HCT116 (cell line): ENCODE results near the gene BCL2L13. TPM values are rescaled to one million over a fixed set of nuclear protein-coding genes. Genes with fewer than 3 reads are reported as not detected.

Experiments used
- ATAC-seq: fragments of 200-7000 bp; cut with Tn5 transposase; 2 replicates; pipeline ENCODE4 v1.9.1; 2020; ENCODE audit warnings: mild to moderate bottlenecking, moderate library complexity
- BruUV-seq: library from RNA; stranded (reverse); fragments of 400-500 nt; replicated peaks from 2 replicates; lab custom pipeline; 2021; lab: Mats Ljungman, UMichigan
- CTCF ChIA-PET: fragments of 300-600 bp; sonication (Branson Sonifier 250); formaldehyde crosslinking; loops from one replicate; lab custom pipeline; 2021; ENCODE audit warnings: antibody characterized with exemption; lab: Charles Lee
- POLR2A ChIA-PET: fragments of 300-600, 350-600 bp; sonication (Branson Sonifier 250); formaldehyde crosslinking; loops from one replicate; lab custom pipeline; 2021; ENCODE audit warnings: antibody characterized with exemption; lab: Charles Lee
- RAD21 ChIA-PET, 2 experiments: fragments of 300-600 bp; sonication (Branson Sonifier 250); formaldehyde crosslinking; loops; one replicate each; lab custom pipeline; 2023; ENCODE audit warnings: low total read pairs in 2 of 2; ENCODE audit not compliant: uncharacterized antibody in 2 of 2, unreplicated experiment in 2 of 2, low non-redundant PET in 1 of 2; lab: Charles Lee
- DNase-seq: peaks from one replicate; pipeline ENCODE4 v3.0.0-alpha.2; 2010; ENCODE audit warnings: low read depth, low spot score
- H2AFZ ChIP-seq: fragments of 200-600 bp; shearing (Covaris generic), sonication (generic); 2 replicates; pipeline ENCODE4 v1.6.1; 2017; ENCODE audit warnings: low read depth, mixed run types, mixed read lengths, antibody characterized with exemption, low read length; ENCODE audit not compliant: poor library complexity, severe bottlenecking
- H3K27ac ChIP-seq: 2 replicates; pipeline ENCODE4 v1.5.1; 2012; ENCODE audit warnings: low read depth, low read length
- H3K27me3 ChIP-seq: fragments of 200-600 bp; sonication (generic); 2 replicates; pipeline ENCODE4 v1.6.1; 2016; ENCODE audit warnings: mixed run types, low read length, mixed read lengths; ENCODE audit not compliant: insufficient read depth
- H3K36me3 ChIP-seq, 2 experiments: fragments of 200-500 bp in 1 of 2; fragments of 200-600 bp in 1 of 2; sonication (Bioruptor generic) in 1 of 2; sonication (generic) in 1 of 2; 2 replicates each; pipeline versions ENCODE4 v1.5.1 to v1.6.1; 2014 to 2016; ENCODE audit warnings: low read length in 2 of 2, inconsistent platforms in 1 of 2, mixed read lengths in 1 of 2, mixed run types in 1 of 2; ENCODE audit not compliant: insufficient read depth in 2 of 2, control insufficient read depth in 1 of 2
- H3K4me1 ChIP-seq, 2 experiments: fragments of 200-600 bp in 1 of 2; sonication (generic) in 1 of 2; 2 replicates each; pipeline versions ENCODE4 v1.5.1 to v1.6.1; 2012 to 2017; ENCODE audit warnings: low read length in 2 of 2, inconsistent platforms in 1 of 2, mild to moderate bottlenecking in 1 of 2, mixed read lengths in 1 of 2, mixed run types in 1 of 2, moderate library complexity in 1 of 2; ENCODE audit not compliant: insufficient read depth in 2 of 2, control insufficient read depth in 1 of 2
- H3K4me2 ChIP-seq: fragments of 200-600 bp; sonication (generic); 2 replicates; pipeline ENCODE4 v1.6.1; 2017; ENCODE audit warnings: mixed run types, low read length, mixed read lengths
- H3K4me3 ChIP-seq, 2 experiments: fragments of 200-600 bp in 1 of 2; sonication (generic) in 1 of 2; replicated peaks in 1 of 2; 2 replicates each; pipeline ENCODE4 v1.5.1; 2011 to 2016; ENCODE audit warnings: low read length in 2 of 2, control low read depth in 1 of 2, low read depth in 1 of 2, mild to moderate bottlenecking in 1 of 2, mixed read lengths in 1 of 2, mixed run types in 1 of 2
- H3K79me2 ChIP-seq: fragments of 200-600 bp; sonication (generic); 2 replicates; pipeline ENCODE4 v1.6.1; 2017; ENCODE audit warnings: mild to moderate bottlenecking, mixed run types, low read length, moderate library complexity, mixed read lengths; ENCODE audit not compliant: insufficient read depth
- H3K9ac ChIP-seq: fragments of 200-600 bp; sonication (generic); 2 replicates; pipeline ENCODE4 v1.6.1; 2016; ENCODE audit warnings: low read length, mixed read lengths
- H3K9me2 ChIP-seq: fragments of 200-600 bp; sonication (generic), shearing (Covaris generic); 2 replicates; pipeline ENCODE4 v1.6.1; 2017; ENCODE audit warnings: mixed run types, mild to moderate bottlenecking, moderate library complexity; ENCODE audit not compliant: insufficient read depth
- H3K9me3 ChIP-seq, 2 experiments: fragments of 200-500 bp in 1 of 2; fragments of 200-600 bp in 1 of 2; sonication (Bioruptor generic) in 1 of 2; sonication (generic) in 1 of 2; 2 replicates each; pipeline ENCODE4 v1.6.1; 2014 to 2017; ENCODE audit warnings: low read length in 2 of 2, mixed read lengths in 2 of 2, inconsistent platforms in 1 of 2, low read depth in 1 of 2, mild to moderate bottlenecking in 1 of 2, mixed run types in 1 of 2, moderate library complexity in 1 of 2; ENCODE audit not compliant: control insufficient read depth in 1 of 2, insufficient read depth in 1 of 2
- H4K20me1 ChIP-seq: fragments of 200-600 bp; sonication (generic), shearing (Covaris generic); 2 replicates; pipeline ENCODE4 v1.6.1; 2017; ENCODE audit warnings: mixed run types, mild to moderate bottlenecking, moderate library complexity; ENCODE audit not compliant: insufficient read depth
- ATF3 ChIP-seq: IDR thresholded peaks from 2 replicates; pipeline ENCODE4 v1.6.1; 2012
- CEBPB ChIP-seq: IDR thresholded peaks from 2 replicates; pipeline ENCODE4 v1.6.1; 2012; ENCODE audit warnings: low read depth
- CTCF ChIP-seq, 3 experiments: fragments of 200-600 bp in 1 of 3; sonication (generic) in 1 of 3; IDR thresholded peaks in 2 of 3; conservative IDR thresholded peaks in 1 of 3; 2 replicates each; pipeline ENCODE4 v1.5.1; 2012 to 2017; ENCODE audit warnings: low read depth in 2 of 3, low read length in 2 of 3, antibody characterized with exemption in 1 of 3, borderline replicate concordance in 1 of 3, control low read depth in 1 of 3, mild to moderate bottlenecking in 1 of 3, mixed read lengths in 1 of 3, mixed run types in 1 of 3, moderate library complexity in 1 of 3; ENCODE audit not compliant: insufficient read depth in 1 of 3
- ELF1 ChIP-seq: IDR thresholded peaks from 2 replicates; pipeline ENCODE4 v1.6.1; 2012; ENCODE audit warnings: low read depth, borderline replicate concordance
- EZH2 ChIP-seq: fragments of 200-600 bp; sonication (generic); IDR thresholded peaks from 2 replicates; pipeline ENCODE4 v1.6.1; 2017; ENCODE audit warnings: antibody characterized with exemption, mixed run types
- FOSL1 ChIP-seq: IDR thresholded peaks from 2 replicates; pipeline ENCODE4 v1.6.1; 2012; ENCODE audit warnings: low read depth
- JUND ChIP-seq: IDR thresholded peaks from 2 replicates; pipeline ENCODE4 v1.6.1; 2012
- POLR2A ChIP-seq: IDR thresholded peaks from 2 replicates; pipeline ENCODE4 v1.7.0; 2011; ENCODE audit warnings: borderline replicate concordance; ENCODE audit not compliant: insufficient read depth, insufficient read length; ENCODE audit errors: extremely low read depth
- POLR2AphosphoS5 ChIP-seq: IDR thresholded peaks from 2 replicates; pipeline ENCODE4 v1.6.1; 2011; ENCODE audit warnings: mild to moderate bottlenecking, low read depth, low read length, moderate library complexity
- RAD21 ChIP-seq: IDR thresholded peaks from 2 replicates; pipeline ENCODE4 v1.6.1; 2012; ENCODE audit warnings: low read depth, mild to moderate bottlenecking
- SIN3A ChIP-seq: IDR thresholded peaks from 2 replicates; pipeline ENCODE4 v1.6.1; 2012; ENCODE audit warnings: low read depth
- SP1 ChIP-seq: IDR thresholded peaks from 2 replicates; pipeline ENCODE4 v1.6.1; 2012; ENCODE audit warnings: low read depth
- SRF ChIP-seq: IDR thresholded peaks from 2 replicates; pipeline ENCODE4 v1.6.1; 2012; ENCODE audit warnings: low read depth
- TCF7L2 ChIP-seq: IDR thresholded peaks from 2 replicates; pipeline ENCODE4 v1.7.0; 2011; ENCODE audit warnings: borderline replicate concordance, inconsistent platforms; ENCODE audit not compliant: insufficient read depth, insufficient read length; ENCODE audit errors: extremely low read depth
- YY1 ChIP-seq: IDR thresholded peaks from 2 replicates; pipeline ENCODE4 v1.6.1; 2011; ENCODE audit warnings: low read length, low read depth, moderate library complexity, mild to moderate bottlenecking; ENCODE audit not compliant: insufficient replicate concordance; ENCODE audit errors: extremely low read depth
- ZBTB33 ChIP-seq: IDR thresholded peaks from 2 replicates; pipeline ENCODE4 v1.6.1; 2011; ENCODE audit warnings: mild to moderate bottlenecking, low read length, moderate library complexity; ENCODE audit not compliant: insufficient replicate concordance; ENCODE audit errors: extremely low read depth
- ZFX ChIP-seq: fragments of 450-650 bp; IDR thresholded peaks from 2 replicates; pipeline ENCODE4 v1.6.1; 2017
- ZNF274 ChIP-seq: fragments of 200-500 bp; sonication (Bioruptor generic); IDR thresholded peaks from 2 replicates; pipeline ENCODE4 v1.6.1; 2014; ENCODE audit warnings: mild to moderate bottlenecking, low read depth, low read length, inconsistent platforms
- intact Hi-C: fragments of 100-400 bp; cut with micrococcal nuclease; formaldehyde crosslinking; loops from 2 replicates; pipeline ENCODE4 v1.10.0; 2022
- total RNA-seq: library from RNA; stranded (reverse); gene quantifications from one replicate; pipeline ENCODE4 v1.2.1, GENCODE V29; 2021; ENCODE audit not compliant: unreplicated experiment

The BCL2L13 gene
- total RNA-seq, 1 experiment from 2014 or later, result 38.6 TPM

GRCh38 chr22:17647991-17648390, 9.4 kb downstream of the BCL2L13 start:
- Histone ChIP-seq H3K4me1 (no peaks in the 10 kb centered on the region; a peak in 1 of 4 replicates), H3K9me3 (no peaks in the 10 kb centered on the region), H3K4me3 (no peak overlapping the region), H3K9me2 (no peaks in the 10 kb centered on the region)
- DNase-seq (no peak), ATAC-seq (no peak)
- POLR2A ChIA-PET, result no interaction called here
- TF ChIP-seq YY1 (no peak), POLR2AphosphoS5 (no peak), RAD21 (no peak), SRF (no peak), CEBPB (no peak), FOSL1 (no peak), POLR2A (no peak), ELF1 (no peak), TCF7L2 (no peak), ZFX (no peak), ATF3 (no peak), SP1 (no peak), JUND (no peak), SIN3A (no peak)
- TF ChIP-seq, all 23 proteins: peak for 0
- Histone ChIP-seq H3K79me2 (peaks cover 20% of the 10 kb centered on the region; the same call in 1 of the 2 replicates), H3K27me3 (no peaks in the 10 kb centered on the region), H4K20me1 (no peaks in the 10 kb centered on the region), H3K9ac (no peak overlapping the region), H2AFZ (no peak overlapping the region), H3K4me2 (no peak overlapping the region), H3K27ac (no peak overlapping the region), H3K36me3 (no peaks in the 10 kb centered on the region)
- intact Hi-C loops, result no loop called here
- BruUV-seq, result no TSS peak
- CTCF ChIA-PET, result no interaction called here
- RAD21 ChIA-PET, result no interaction called here

GRCh38 chr22:17648569-17648968, 10.0 kb downstream of the BCL2L13 start:
- no peaks in the 10 kb centered on the region; a peak in 1 of 4 replicates for H3K4me1 ChIP-seq
- no peak overlapping the region for H3K4me3 ChIP-seq
- ChIA-PET CTCF (no interaction called here), POLR2A (no interaction called here), RAD21 (no interaction called here)
- no peaks in the 10 kb centered on the region for H3K9me2 ChIP-seq
- H4K20me1 ChIP-seq, result no peaks in the 10 kb centered on the region
- no TSS peak for BruUV-seq
- intact Hi-C loops, result no loop called here
- H2AFZ ChIP-seq, result no peak overlapping the region
- H3K9ac ChIP-seq, result no peak overlapping the region
- no peak overlapping the region for H3K27ac ChIP-seq
- H3K36me3 ChIP-seq, result no peaks in the 10 kb centered on the region
- no peak for DNase-seq
- peaks cover 20% of the 10 kb centered on the region for H3K79me2 ChIP-seq
- ATAC-seq, result no peak
- H3K27me3 ChIP-seq, result no peaks in the 10 kb centered on the region
- H3K4me2 ChIP-seq, result no peak overlapping the region
- H3K9me3 ChIP-seq, result no peaks in the 10 kb centered on the region
- TF ChIP-seq TCF7L2, result no peak
- TF ChIP-seq EZH2, result no peak
- TF ChIP-seq POLR2AphosphoS5, result no peak
- no peak for TF ChIP-seq ZNF274
- TF ChIP-seq SIN3A, result no peak
- TF ChIP-seq CTCF (IDR thresholded peaks at IDR 0.05 in 2 of 3, conservative IDR thresholded peaks at IDR 0.05 in 1 of 3; ENCODE audit: borderline replicate concordance in 1 of 3, insufficient read depth in 1 of 3, low read depth in 2 of 3, low read length in 2 of 3), result no peak
- TF ChIP-seq ZFX, result no peak
- no peak for TF ChIP-seq FOSL1
- TF ChIP-seq ATF3, result no peak
- TF ChIP-seq ZBTB33, result no peak
